CD4-positive, alpha-beta T cell (primary cell): ENCODE data around the gene SUGP2. TPM values are rescaled to one million over a fixed set of nuclear protein-coding genes. Genes with fewer than 3 reads are reported as not detected.

Experiments used
- ATAC-seq: fragments of 200-7000 bp; cut with Tn5 transposase; one replicate; pipeline ENCODE4 v1.10.0; 2022; ENCODE audit warnings: mild to moderate bottlenecking; ENCODE audit not compliant: poor library complexity
- CTCF ChIA-PET: fragments of 350-600 bp; sonication (Branson Sonifier 250); formaldehyde crosslinking; loops from one replicate; lab custom pipeline; 2021; ENCODE audit warnings: antibody characterized with exemption, inconsistent platforms; lab: Charles Lee
- POLR2A ChIA-PET: fragments of 350-600 bp; sonication (Branson Sonifier 250); formaldehyde crosslinking; loops from one replicate; lab custom pipeline; 2021; ENCODE audit warnings: antibody characterized with exemption, inconsistent platforms; lab: Charles Lee
- DNase-seq, 14 experiments: peaks; one replicate each; pipeline ENCODE4 v3.0.0-alpha.2; 2013 to 2020; ENCODE audit warnings: mixed read lengths in 2 of 14
- H3K27ac ChIP-seq, 2 donors: one replicate each; pipeline versions ENCODE4 v1.5.1 to v1.7.0; 2013; ENCODE audit warnings: low read length in 2 of 2, low read depth in 1 of 2, mild to moderate bottlenecking in 1 of 2
- H3K27me3 ChIP-seq, 2 experiments: 1 replicate in 1 of 2; 2 replicates in 1 of 2; pipeline versions ENCODE4 v1.6.1 to v1.7.0; 2013; ENCODE audit warnings: low read length in 2 of 2, control low read depth in 1 of 2, mild to moderate bottlenecking in 1 of 2, moderate library complexity in 1 of 2; ENCODE audit not compliant: insufficient read depth in 2 of 2, control insufficient read depth in 1 of 2
- H3K36me3 ChIP-seq: one replicate; pipeline ENCODE4 v1.6.1; 2013; ENCODE audit warnings: low read length, control low read depth; ENCODE audit not compliant: insufficient read depth
- H3K4me1 ChIP-seq: one replicate; pipeline ENCODE4 v1.6.1; 2013; ENCODE audit warnings: low read length, control low read depth; ENCODE audit not compliant: insufficient read depth
- H3K4me3 ChIP-seq: one replicate; pipeline ENCODE4 v1.5.1; 2013; ENCODE audit warnings: mild to moderate bottlenecking, low read length, moderate library complexity
- H3K9me3 ChIP-seq, 2 experiments: 1 replicate in 1 of 2; 2 replicates in 1 of 2; pipeline versions ENCODE4 v1.6.1 to v1.7.0; 2013; ENCODE audit warnings: low read length in 2 of 2, mild to moderate bottlenecking in 2 of 2, control low read depth in 1 of 2, moderate library complexity in 1 of 2; ENCODE audit not compliant: control insufficient read depth in 1 of 2, insufficient read depth in 1 of 2
- H3K27ac Mint-ChIP-seq: one replicate; pipeline ENCODE4 v1.8.0; 2020; ENCODE audit warnings: mixed read lengths
- H3K27me3 Mint-ChIP-seq: one replicate; pipeline ENCODE4 v1.8.0; 2021; ENCODE audit warnings: mixed read lengths
- H3K36me3 Mint-ChIP-seq: one replicate; pipeline ENCODE4 v1.8.0; 2021; ENCODE audit warnings: low read depth, mixed read lengths
- H3K4me1 Mint-ChIP-seq: one replicate; pipeline ENCODE4 v1.8.0; 2021; ENCODE audit warnings: low read depth, mixed read lengths
- H3K4me3 Mint-ChIP-seq: one replicate; pipeline ENCODE4 v1.8.0; 2020; ENCODE audit warnings: mild to moderate bottlenecking, mixed read lengths
- H3K9me3 Mint-ChIP-seq: one replicate; pipeline ENCODE4 v1.8.0; 2020; ENCODE audit warnings: mixed read lengths
- CTCF ChIP-seq: fragments of 200-600 bp; IDR thresholded peaks from one replicate; pipeline ENCODE4 v1.8.0; 2022; ENCODE audit warnings: antibody characterized with exemption, mild to moderate bottlenecking
- intact Hi-C, 2 experiments: fragments of 100-400 bp; cut with DNase I in 1 of 2; cut with micrococcal nuclease in 1 of 2; formaldehyde crosslinking; loops; one replicate each; pipeline versions ENCODE4 v1.15.1 to v1.9.0; 2023 to 2025; cut with DNase I, micrococcal nuclease
- total RNA-seq, 174 experiments: library from RNA in 2 of 174; stranded (reverse) in 2 of 174; gene quantifications; one replicate each; pipeline ENCODE4 v1.2.3 and lab custom pipeline; 2021 to 2026

SUGP2 gene
- total RNA-seq, 2 experiments from 2014 or later = 106 to 110 TPM

GRCh38 chr19:18975869-18976268, 57.4 kb downstream of the SUGP2 start:
- no peaks in the 10 kb centered on the region for H3K36me3 Mint-ChIP-seq
- Histone ChIP-seq H3K9me3 (no peaks in the 10 kb centered on the region), H3K36me3 (no peaks in the 10 kb centered on the region), H3K4me1 (no peaks in the 10 kb centered on the region), H3K27ac (no peak overlapping the region), H3K4me3 (no peak overlapping the region), H3K27me3 (peaks cover 0 to 4% of the 10 kb centered on the region in 2 experiments)
- H3K27ac Mint-ChIP-seq = no peak overlapping the region
- DNase-seq (no peak), ATAC-seq (no peak)
- no peaks in the 10 kb centered on the region for H3K9me3 Mint-ChIP-seq
- no peak for TF ChIP-seq CTCF
- intact Hi-C loops = no loop called here
- H3K27me3 Mint-ChIP-seq = peaks cover 10% of the 10 kb centered on the region
- ChIA-PET POLR2A (no interaction called here), CTCF (no interaction called here)
- no peak overlapping the region for H3K4me3 Mint-ChIP-seq
- no peaks in the 10 kb centered on the region for H3K4me1 Mint-ChIP-seq

GRCh38 chr19:18975011-18975410, 58.3 kb downstream of the SUGP2 start:
- Histone ChIP-seq H3K36me3 (no peaks in the 10 kb centered on the region), H3K9me3 (no peaks in the 10 kb centered on the region), H3K27me3 (peaks cover 0 to 4% of the 10 kb centered on the region in 2 experiments), H3K4me1 (no peaks in the 10 kb centered on the region), H3K27ac (no peak overlapping the region), H3K4me3 (no peak overlapping the region)
- H3K27ac Mint-ChIP-seq = no peak overlapping the region
- H3K9me3 Mint-ChIP-seq = no peaks in the 10 kb centered on the region
- ChIA-PET POLR2A (no interaction called here), CTCF (no interaction called here)
- no peak for DNase-seq
- no peaks in the 10 kb centered on the region for H3K36me3 Mint-ChIP-seq
- no peak for TF ChIP-seq CTCF
- H3K27me3 Mint-ChIP-seq = peaks cover 9% of the 10 kb centered on the region
- no peak overlapping the region for H3K4me3 Mint-ChIP-seq
- H3K4me1 Mint-ChIP-seq = no peaks in the 10 kb centered on the region
- intact Hi-C loops = no loop called here
- no peak for ATAC-seq

- intact Hi-C loops = no loop called here
- CTCF ChIA-PET = interaction anchor here (1.2 kb wide), 1 partner anchor 173 kb away, joined by 4 read pairs; no protein-coding TSS in a partner anchor
- Histone ChIP-seq H3K27ac (no peak overlapping the region), H3K9me3 (peaks cover 0 to 3% of the 10 kb centered on the region in 2 experiments), H3K4me3 (no peak overlapping the region), H3K36me3 (no peaks in the 10 kb centered on the region), H3K4me1 (no peaks in the 10 kb centered on the region), H3K27me3 (peaks cover 0 to 4% of the 10 kb centered on the region in 2 experiments)
- ATAC-seq (no peak), DNase-seq (no peak)
- no peaks in the 10 kb centered on the region for H3K36me3 Mint-ChIP-seq
- TF ChIP-seq CTCF = no peak
- H3K27ac Mint-ChIP-seq = no peak overlapping the region
- POLR2A ChIA-PET = no interaction called here
- peaks cover 9% of the 10 kb centered on the region for H3K27me3 Mint-ChIP-seq
- no peaks in the 10 kb centered on the region for H3K9me3 Mint-ChIP-seq
- no peak overlapping the region for H3K4me3 Mint-ChIP-seq
- H3K4me1 Mint-ChIP-seq = no peaks in the 10 kb centered on the region
Measured at GRCh38 chr19:18972851-18973250, 60.5 kb downstream of the SUGP2 start.
